ENCODE data around the gene NOP53. TPM values are rescaled to one million over a fixed set of nuclear protein-coding genes. Genes with fewer than 3 reads are reported as not detected.
A peak's percentile ranks its signal among the peaks of the same experiment; 100 is the strongest.

The NOP53 gene
- total and polyA plus RNA-seq, 2 of the 13 experiments (the other 11 are each of a cell fraction or from before 2014, with no cell fraction given) = 53.9 to 141 TPM

DNA sequence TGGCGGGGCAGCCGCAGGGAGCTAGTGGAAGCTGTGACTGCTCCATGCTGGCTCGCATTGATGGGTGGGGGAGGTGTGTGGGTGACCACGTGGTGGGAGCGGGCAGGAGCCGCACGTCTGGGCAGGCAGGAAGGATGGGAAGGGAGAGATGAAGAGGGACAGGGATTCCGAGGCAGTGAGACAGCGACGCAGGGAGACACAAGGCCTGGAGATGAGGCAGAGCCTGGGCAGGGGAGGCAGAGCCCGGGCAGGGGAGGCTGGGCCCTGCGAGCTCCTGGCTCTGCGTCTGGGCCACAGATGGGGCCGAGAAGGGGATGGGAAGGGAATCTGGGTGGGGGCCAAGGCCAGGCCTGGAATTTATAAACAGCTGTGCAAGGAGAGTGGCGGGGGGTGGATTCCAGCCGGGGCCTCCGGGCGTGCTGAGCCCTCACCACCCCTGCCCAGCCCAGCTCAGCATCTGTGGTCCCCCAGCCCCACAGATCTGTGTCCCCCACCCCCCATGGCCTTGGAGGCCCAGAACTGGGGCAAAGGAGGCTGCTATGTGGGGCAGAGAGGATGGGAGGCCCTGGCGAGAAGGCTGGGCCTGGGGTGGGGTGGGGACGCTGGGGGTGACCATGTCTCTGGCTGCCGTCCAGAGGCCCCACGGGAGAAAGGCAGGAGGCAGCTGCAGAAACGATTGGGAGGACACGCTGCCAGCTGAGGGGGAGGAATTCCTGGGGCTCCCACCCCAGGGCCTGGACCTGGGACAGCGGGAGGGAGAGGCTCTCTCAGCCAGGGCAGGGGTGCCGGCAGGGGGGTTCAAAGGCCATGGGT, 26.1 kb upstream of the NOP53 start (continued):
- TF ChIP-seq, protein P1, sequence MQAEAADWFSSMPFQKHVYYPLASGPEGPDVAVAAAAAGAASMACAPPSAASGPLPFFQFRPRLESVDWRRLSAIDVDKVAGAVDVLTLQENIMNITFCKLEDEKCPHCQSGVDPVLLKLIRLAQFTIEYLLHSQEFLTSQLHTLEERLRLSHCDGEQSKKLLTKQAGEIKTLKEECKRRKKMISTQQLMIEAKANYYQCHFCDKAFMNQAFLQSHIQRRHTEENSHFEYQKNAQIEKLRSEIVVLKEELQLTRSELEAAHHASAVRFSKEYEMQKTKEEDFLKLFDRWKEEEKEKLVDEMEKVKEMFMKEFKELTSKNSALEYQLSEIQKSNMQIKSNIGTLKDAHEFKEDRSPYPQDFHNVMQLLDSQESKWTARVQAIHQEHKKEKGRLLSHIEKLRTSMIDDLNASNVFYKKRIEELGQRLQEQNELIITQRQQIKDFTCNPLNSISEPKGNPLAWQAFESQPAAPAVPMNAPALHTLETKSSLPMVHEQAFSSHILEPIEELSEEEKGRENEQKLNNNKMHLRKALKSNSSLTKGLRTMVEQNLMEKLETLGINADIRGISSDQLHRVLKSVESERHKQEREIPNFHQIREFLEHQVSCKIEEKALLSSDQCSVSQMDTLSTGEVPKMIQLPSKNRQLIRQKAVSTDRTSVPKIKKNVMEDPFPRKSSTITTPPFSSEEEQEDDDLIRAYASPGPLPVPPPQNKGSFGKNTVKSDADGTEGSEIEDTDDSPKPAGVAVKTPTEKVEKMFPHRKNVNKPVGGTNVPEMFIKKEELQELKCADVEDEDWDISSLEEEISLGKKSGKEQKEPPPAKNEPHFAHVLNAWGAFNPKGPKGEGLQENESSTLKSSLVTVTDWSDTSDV (CRISPR knock-in tag; IDR thresholded peaks at IDR 0.05) = 0 out of 2 replicates have a peak, but pooled peaks have one; percentile 62
- TF ChIP-seq SAP130 (CRISPR knock-in tag; IDR thresholded peaks at IDR 0.05; ENCODE audit: low read depth) = peak; percentile 50
- TF ChIP-seq GABPB1 (CRISPR knock-in tag; IDR thresholded peaks at IDR 0.05) = peak; percentile 38; the same call in 1 of the 2 replicates
- TF ChIP-seq, protein P2, sequence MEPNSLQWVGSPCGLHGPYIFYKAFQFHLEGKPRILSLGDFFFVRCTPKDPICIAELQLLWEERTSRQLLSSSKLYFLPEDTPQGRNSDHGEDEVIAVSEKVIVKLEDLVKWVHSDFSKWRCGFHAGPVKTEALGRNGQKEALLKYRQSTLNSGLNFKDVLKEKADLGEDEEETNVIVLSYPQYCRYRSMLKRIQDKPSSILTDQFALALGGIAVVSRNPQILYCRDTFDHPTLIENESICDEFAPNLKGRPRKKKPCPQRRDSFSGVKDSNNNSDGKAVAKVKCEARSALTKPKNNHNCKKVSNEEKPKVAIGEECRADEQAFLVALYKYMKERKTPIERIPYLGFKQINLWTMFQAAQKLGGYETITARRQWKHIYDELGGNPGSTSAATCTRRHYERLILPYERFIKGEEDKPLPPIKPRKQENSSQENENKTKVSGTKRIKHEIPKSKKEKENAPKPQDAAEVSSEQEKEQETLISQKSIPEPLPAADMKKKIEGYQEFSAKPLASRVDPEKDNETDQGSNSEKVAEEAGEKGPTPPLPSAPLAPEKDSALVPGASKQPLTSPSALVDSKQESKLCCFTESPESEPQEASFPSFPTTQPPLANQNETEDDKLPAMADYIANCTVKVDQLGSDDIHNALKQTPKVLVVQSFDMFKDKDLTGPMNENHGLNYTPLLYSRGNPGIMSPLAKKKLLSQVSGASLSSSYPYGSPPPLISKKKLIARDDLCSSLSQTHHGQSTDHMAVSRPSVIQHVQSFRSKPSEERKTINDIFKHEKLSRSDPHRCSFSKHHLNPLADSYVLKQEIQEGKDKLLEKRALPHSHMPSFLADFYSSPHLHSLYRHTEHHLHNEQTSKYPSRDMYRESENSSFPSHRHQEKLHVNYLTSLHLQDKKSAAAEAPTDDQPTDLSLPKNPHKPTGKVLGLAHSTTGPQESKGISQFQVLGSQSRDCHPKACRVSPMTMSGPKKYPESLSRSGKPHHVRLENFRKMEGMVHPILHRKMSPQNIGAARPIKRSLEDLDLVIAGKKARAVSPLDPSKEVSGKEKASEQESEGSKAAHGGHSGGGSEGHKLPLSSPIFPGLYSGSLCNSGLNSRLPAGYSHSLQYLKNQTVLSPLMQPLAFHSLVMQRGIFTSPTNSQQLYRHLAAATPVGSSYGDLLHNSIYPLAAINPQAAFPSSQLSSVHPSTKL (CRISPR knock-in tag; IDR thresholded peaks at IDR 0.05) = peak; percentile 38; the same call in 1 of the 2 replicates
- peak; percentile 55; the same call in 1 of the 2 replicates for TF ChIP-seq SPEN (CRISPR knock-in tag; IDR thresholded peaks at IDR 0.05; ENCODE audit: low read depth)
- TF ChIP-seq, protein P3, sequence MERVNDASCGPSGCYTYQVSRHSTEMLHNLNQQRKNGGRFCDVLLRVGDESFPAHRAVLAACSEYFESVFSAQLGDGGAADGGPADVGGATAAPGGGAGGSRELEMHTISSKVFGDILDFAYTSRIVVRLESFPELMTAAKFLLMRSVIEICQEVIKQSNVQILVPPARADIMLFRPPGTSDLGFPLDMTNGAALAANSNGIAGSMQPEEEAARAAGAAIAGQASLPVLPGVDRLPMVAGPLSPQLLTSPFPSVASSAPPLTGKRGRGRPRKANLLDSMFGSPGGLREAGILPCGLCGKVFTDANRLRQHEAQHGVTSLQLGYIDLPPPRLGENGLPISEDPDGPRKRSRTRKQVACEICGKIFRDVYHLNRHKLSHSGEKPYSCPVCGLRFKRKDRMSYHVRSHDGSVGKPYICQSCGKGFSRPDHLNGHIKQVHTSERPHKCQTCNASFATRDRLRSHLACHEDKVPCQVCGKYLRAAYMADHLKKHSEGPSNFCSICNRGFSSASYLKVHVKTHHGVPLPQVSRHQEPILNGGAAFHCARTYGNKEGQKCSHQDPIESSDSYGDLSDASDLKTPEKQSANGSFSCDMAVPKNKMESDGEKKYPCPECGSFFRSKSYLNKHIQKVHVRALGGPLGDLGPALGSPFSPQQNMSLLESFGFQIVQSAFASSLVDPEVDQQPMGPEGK (CRISPR knock-in tag; IDR thresholded peaks at IDR 0.05) = peak; percentile 38
- peak; percentile 90; the same call in 1 of the 2 replicates for TF ChIP-seq ZFX (CRISPR knock-in tag; IDR thresholded peaks at IDR 0.05; ENCODE audit: low read depth)
- TF ChIP-seq HDAC1 (CRISPR knock-in tag; IDR thresholded peaks at IDR 0.05) = peak; percentile 76
- peak; percentile 49; the same call in 1 of the 2 replicates for TF ChIP-seq ZFY (CRISPR knock-in tag; IDR thresholded peaks at IDR 0.05)
- 0 out of 2 replicates have a peak, but pooled peaks have one; percentile 18 for TF ChIP-seq ZNF335 (CRISPR knock-in tag; IDR thresholded peaks at IDR 0.05)
- TF ChIP-seq, protein P4, sequence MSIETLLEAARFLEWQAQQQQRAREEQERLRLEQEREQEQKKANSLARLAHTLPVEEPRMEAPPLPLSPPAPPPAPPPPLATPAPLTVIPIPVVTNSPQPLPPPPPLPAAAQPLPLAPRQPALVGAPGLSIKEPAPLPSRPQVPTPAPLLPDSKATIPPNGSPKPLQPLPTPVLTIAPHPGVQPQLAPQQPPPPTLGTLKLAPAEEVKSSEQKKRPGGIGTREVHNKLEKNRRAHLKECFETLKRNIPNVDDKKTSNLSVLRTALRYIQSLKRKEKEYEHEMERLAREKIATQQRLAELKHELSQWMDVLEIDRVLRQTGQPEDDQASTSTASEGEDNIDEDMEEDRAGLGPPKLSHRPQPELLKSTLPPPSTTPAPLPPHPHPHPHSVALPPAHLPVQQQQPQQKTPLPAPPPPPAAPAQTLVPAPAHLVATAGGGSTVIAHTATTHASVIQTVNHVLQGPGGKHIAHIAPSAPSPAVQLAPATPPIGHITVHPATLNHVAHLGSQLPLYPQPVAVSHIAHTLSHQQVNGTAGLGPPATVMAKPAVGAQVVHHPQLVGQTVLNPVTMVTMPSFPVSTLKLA (IDR thresholded peaks at IDR 0.05) = peak; percentile 74
- TF ChIP-seq, protein P5, sequence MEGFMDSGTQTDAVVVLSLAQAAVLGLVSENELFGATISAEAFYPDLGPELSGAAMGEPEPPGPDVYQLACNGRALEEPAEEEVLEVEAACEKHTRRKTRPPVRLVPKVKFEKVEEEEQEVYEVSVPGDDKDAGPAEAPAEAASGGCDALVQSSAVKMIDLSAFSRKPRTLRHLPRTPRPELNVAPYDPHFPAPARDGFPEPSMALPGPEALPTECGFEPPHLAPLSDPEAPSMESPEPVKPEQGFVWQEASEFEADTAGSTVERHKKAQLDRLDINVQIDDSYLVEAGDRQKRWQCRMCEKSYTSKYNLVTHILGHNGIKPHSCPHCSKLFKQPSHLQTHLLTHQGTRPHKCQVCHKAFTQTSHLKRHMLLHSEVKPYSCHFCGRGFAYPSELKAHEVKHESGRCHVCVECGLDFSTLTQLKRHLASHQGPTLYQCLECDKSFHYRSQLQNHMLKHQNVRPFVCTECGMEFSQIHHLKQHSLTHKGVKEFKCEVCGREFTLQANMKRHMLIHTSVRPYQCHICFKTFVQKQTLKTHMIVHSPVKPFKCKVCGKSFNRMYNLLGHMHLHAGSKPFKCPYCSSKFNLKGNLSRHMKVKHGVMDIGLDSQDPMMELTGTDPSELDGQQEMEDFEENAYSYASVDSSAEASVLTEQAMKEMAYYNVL (CRISPR knock-in tag; IDR thresholded peaks at IDR 0.05; ENCODE audit: borderline replicate concordance) = peak; percentile 57; the same call in 1 of the 2 replicates
